GM19023 (cell line): ENCODE results near the gene SSC5D.

Source experiments
- ATAC-seq: cut with Tn5 transposase; IDR thresholded peaks from one replicate; pipeline ENCODE4 v1.9.1; 2021; ENCODE audit warnings: mild to moderate bottlenecking, moderate library complexity; ENCODE audit not compliant: unreplicated experiment

SSC5D gene

GRCh38 chr19:55472463-55472862, 15.8 kb upstream of the SSC5D start:
- ATAC-seq: no peak

GRCh38 chr19:55473225-55474012, 14.8 kb upstream of the SSC5D start:
- no peak for ATAC-seq

GRCh38 chr19:55474269-55475265, 13.7 kb upstream of the SSC5D start:
- no peak for ATAC-seq

- ATAC-seq: peak; percentile 89
Observed at GRCh38 chr19:55476100-55476775, 12.0 kb upstream of the SSC5D start, which contains the start of gene ZNF628. TSS of gene ZNF628 (plus strand) at chr19:55476617. CDS start at chr19:55479911, 3,294 bp downstream.

GRCh38 chr19:55477905-55478304, 10.3 kb upstream of the SSC5D start:
- ATAC-seq: no peak

GRCh38 chr19:55478364-55478763, 9.9 kb upstream of the SSC5D start:
- no peak for ATAC-seq

- ATAC-seq: no peak
Observed at GRCh38 chr19:55479045-55479444, 9.2 kb upstream of the SSC5D start.

- no peak for ATAC-seq
Observed at GRCh38 chr19:55479451-55480230, 8.6 kb upstream of the SSC5D start.

- no peak for ATAC-seq
Observed at GRCh38 chr19:55481148-55481793, 7.0 kb upstream of the SSC5D start.

- no peak for ATAC-seq
Observed at GRCh38 chr19:55481794-55482155, 6.5 kb upstream of the SSC5D start.

- no peak for ATAC-seq
Observed at GRCh38 chr19:55482156-55482961, 5.9 kb upstream of the SSC5D start.

- ATAC-seq: no peak
Observed at GRCh38 chr19:55482967-55483705, 5.1 kb upstream of the SSC5D start.

- ATAC-seq: no peak
Observed at GRCh38 chr19:55483706-55484592, 4.3 kb upstream of the SSC5D start.

- ATAC-seq: no peak
Observed at GRCh38 chr19:55484593-55485438, 3.4 kb upstream of the SSC5D start, which contains the start of gene NAT14. TSS of gene NAT14 (plus strand) at chr19:55485188. CDS start at chr19:55485709, 521 bp downstream.

- no peak for ATAC-seq
Observed at GRCh38 chr19:55485439-55486011, 2.7 kb upstream of the SSC5D start.
